ENCODE measurements around the gene SUMO4. TPM values are rescaled to one million over a fixed set of nuclear protein-coding genes. Genes with fewer than 3 reads are reported as not detected.

Gene SUMO4
- total RNA-seq, 4 donors from 2014 or later, result 1.5 to 28.1 (median 8.1) TPM

DNA sequence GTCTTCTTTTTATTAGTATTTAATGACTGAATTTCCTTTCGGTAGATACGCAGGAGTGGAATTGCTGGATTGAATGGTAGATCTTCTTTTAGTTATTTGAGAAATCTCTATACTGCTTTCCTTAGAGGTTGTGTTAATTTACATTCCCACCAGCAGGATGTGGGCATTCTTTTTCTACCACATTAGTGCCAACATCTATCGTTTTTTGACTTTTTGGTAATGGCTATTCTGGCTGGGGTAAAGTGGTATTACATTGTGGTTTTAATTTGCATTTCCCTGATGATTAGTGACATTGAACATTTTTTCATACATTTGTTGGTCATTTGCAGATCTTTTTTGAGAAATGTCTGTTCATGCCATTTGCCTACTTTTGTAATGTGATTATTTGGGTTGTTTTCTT, 37.1 kb downstream of the SUMO4 start:
- no peak for TF ChIP-seq POLR2AphosphoS5 (IDR thresholded peaks at IDR 0.05)
- no peak for TF ChIP-seq EP300 (IDR thresholded peaks at IDR 0.05; ENCODE audit: low read depth)
- TF ChIP-seq, protein P1, sequence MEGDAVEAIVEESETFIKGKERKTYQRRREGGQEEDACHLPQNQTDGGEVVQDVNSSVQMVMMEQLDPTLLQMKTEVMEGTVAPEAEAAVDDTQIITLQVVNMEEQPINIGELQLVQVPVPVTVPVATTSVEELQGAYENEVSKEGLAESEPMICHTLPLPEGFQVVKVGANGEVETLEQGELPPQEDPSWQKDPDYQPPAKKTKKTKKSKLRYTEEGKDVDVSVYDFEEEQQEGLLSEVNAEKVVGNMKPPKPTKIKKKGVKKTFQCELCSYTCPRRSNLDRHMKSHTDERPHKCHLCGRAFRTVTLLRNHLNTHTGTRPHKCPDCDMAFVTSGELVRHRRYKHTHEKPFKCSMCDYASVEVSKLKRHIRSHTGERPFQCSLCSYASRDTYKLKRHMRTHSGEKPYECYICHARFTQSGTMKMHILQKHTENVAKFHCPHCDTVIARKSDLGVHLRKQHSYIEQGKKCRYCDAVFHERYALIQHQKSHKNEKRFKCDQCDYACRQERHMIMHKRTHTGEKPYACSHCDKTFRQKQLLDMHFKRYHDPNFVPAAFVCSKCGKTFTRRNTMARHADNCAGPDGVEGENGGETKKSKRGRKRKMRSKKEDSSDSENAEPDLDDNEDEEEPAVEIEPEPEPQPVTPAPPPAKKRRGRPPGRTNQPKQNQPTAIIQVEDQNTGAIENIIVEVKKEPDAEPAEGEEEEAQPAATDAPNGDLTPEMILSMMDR (IDR thresholded peaks at IDR 0.05), result no peak
- no peak for TF ChIP-seq POLR2A (IDR thresholded peaks at IDR 0.05)
- Histone ChIP-seq H3K36me3 (no peaks in the 10 kb centered on the region), H3K27me3 (no peaks in the 10 kb centered on the region), H3K27ac (no peak overlapping the region), H3K4me3 (no peak overlapping the region), H3K9me3 (no peaks in the 10 kb centered on the region), H3K4me1 (peaks cover 0 to 20% (median 2%) of the 10 kb centered on the region in 4 donors)
- intact Hi-C loops (cut with DNase I; ENCODE audit: low total_unique reads) (no loop called here), in situ Hi-C loops (cut with MboI; ENCODE audit: low pct_ligation_motif_present in 1 of 4, low pct_unique_long_range_greater_than_20kb in 1 of 4, low sequenced_read_pairs in 3 of 4) (loop anchor here (5.0 to 25.0 kb wide), 5 partner anchors 78 to 875 kb away; no protein-coding TSS in a partner anchor)
- 77 to 83% methylated on average over 3 of the region's 3 CpGs for WGBS, 2 donors (ENCODE audit: low coverage in 1 of 2)
- no peak for DNase-seq

DNA sequence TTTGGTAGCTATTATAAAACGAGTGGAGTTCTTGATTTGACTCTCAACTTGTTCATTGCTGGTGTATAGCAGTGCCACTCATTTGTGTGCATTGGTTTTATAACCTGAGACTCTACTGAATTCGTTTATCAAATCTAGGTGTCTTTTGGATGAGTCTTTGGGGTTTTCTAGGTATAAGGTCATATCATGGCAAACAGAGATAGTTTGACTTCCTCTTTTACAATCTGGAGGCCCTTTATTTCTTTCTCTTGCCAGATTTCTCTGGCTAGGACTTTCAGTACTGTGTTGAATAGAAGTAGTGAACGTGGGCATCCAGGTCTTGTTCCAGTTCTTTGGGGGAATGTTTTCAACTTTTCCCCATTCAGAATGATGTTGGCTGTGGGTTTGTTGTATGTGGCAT, 38.8 kb downstream of the SUMO4 start:
- H3K4me3 ChIP-seq, result no peak overlapping the region
- H3K36me3 ChIP-seq, result no peaks in the 10 kb centered on the region
- no peaks in the 10 kb centered on the region for H3K9me3 ChIP-seq
- intact Hi-C loops (cut with DNase I; ENCODE audit: low total_unique reads), result no loop called here
- WGBS, 2 donors (ENCODE audit: low coverage in 1 of 2), result 69 to 71% methylated on average over 3 of the region's 3 CpGs
- no peak overlapping the region for H3K27ac ChIP-seq
- in situ Hi-C loops (cut with MboI; ENCODE audit: low pct_ligation_motif_present in 1 of 4, low pct_unique_long_range_greater_than_20kb in 1 of 4, low sequenced_read_pairs in 3 of 4), result loop anchor here (5.0 to 25.0 kb wide), 5 partner anchors 76 to 877 kb away; no protein-coding TSS in a partner anchor
- no peak for TF ChIP-seq POLR2AphosphoS5 (IDR thresholded peaks at IDR 0.05)
- no peak for DNase-seq
- H3K4me1 ChIP-seq, result peaks cover 0 to 15% (median 2%) of the 10 kb centered on the region in 4 donors
- no peaks in the 10 kb centered on the region for H3K27me3 ChIP-seq

DNA sequence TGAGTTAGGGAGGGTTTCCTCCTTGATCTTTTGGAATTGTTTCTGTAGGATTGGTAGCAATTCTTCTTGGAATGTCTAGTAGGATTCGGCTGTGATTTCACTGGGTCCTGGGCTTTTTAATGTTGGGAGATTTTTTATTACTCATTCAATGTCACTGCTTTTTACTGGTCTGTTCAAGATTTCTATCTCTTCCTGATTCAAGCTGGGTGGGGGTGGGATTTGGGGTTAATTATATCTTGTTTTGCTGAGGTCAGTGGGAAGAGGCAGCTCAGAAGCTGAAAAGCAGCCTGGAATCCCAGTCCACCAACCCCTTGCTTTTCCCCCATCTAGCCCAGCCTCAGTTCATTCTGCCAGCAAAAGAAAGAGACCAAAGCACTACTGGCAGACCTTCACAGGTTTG, 39.6 kb downstream of the SUMO4 start:
- no peak for TF ChIP-seq POLR2A (IDR thresholded peaks at IDR 0.05)
- TF ChIP-seq POLR2AphosphoS5 (IDR thresholded peaks at IDR 0.05), result no peak
- TF ChIP-seq EP300 (IDR thresholded peaks at IDR 0.05; ENCODE audit: low read depth), result no peak
- TF ChIP-seq, protein P1 (IDR thresholded peaks at IDR 0.05), result no peak
- DNase-seq, result no peak
- Histone ChIP-seq H3K27me3 (no peaks in the 10 kb centered on the region), H3K4me3 (no peak overlapping the region), H3K36me3 (no peaks in the 10 kb centered on the region), H3K27ac (no peak overlapping the region), H3K9me3 (no peaks in the 10 kb centered on the region), H3K4me1 (peaks cover 0 to 9% (median 2%) of the 10 kb centered on the region in 4 donors)
- intact Hi-C loops (cut with DNase I; ENCODE audit: low total_unique reads) (no loop called here), in situ Hi-C loops (cut with MboI; ENCODE audit: low pct_ligation_motif_present in 1 of 4, low pct_unique_long_range_greater_than_20kb in 1 of 4, low sequenced_read_pairs in 3 of 4) (loop anchor here (5.0 to 25.0 kb wide), 5 partner anchors 75 to 877 kb away; no protein-coding TSS in a partner anchor)
- 96 to 100% methylated on average over 1 of the region's 1 CpG for WGBS, 2 donors (ENCODE audit: low coverage in 1 of 2)

DNA sequence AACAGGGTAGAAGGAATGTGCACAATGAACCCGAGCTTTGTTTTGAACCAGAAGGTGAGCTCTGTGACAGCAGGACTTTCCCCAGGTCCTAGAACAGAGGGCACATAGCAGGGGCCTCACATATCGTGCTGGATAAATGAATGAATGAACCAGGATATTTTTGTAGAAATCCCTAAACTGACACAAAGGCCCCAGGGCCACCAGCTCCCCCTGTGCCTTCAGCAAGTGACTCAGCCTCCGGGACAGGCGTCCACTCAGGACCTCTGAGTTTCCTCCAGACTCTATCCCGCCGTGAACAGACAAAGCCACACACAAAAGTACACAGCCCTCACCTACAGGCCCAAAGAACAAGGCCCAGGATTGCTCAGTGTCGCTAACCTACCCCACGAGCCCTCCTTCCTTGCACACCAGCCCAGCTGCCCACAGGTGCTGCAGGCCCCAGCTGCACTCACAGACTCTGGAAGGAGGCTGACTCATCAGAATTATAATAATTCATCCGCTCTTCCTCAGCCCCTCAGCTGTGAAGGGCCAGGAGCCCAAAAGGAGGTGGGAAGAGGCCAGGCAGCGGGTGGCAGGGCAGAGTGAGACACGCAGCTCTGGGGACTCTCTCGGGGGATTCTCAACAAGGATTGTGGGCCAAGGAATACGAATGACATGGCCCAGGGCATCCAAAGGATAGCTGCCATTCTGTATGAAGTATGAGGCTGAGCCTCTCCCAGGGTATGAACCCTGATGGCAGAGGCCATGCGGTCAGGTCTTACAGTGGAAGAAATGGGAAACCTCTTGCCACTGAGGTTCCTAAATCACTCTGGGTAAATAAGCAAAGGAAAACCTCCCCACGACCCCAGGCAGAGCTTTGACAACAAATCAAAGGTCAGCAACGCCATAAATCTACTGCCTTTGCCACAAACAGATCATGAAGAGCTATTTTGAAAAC, 40.9 kb downstream of the SUMO4 start:
- no peaks in the 10 kb centered on the region for H3K36me3 ChIP-seq
- WGBS, 2 donors (ENCODE audit: low coverage in 1 of 2), result 62 to 79% methylated on average over 4 to 16 of the region's 16 CpGs
- H3K4me1 ChIP-seq, result peaks cover 0 to 9% (median 2%) of the 10 kb centered on the region in 4 donors
- no peak overlapping the region for H3K27ac ChIP-seq
- in situ Hi-C loops (cut with MboI; ENCODE audit: low pct_ligation_motif_present in 1 of 4, low pct_unique_long_range_greater_than_20kb in 1 of 4, low sequenced_read_pairs in 3 of 4), result loop anchor here in 2 of 4 donors (25.0 kb wide), 2 partner anchors 254 to 879 kb away; no protein-coding TSS in a partner anchor
- DNase-seq, result no peak
- intact Hi-C loops (cut with DNase I; ENCODE audit: low total_unique reads), result no loop called here
- H3K4me3 ChIP-seq, result no peak overlapping the region
- no peak for TF ChIP-seq POLR2A (IDR thresholded peaks at IDR 0.05)
- no peak for TF ChIP-seq POLR2AphosphoS5 (IDR thresholded peaks at IDR 0.05)
- TF ChIP-seq EP300 (IDR thresholded peaks at IDR 0.05; ENCODE audit: low read depth), result no peak
- TF ChIP-seq, protein P1 (IDR thresholded peaks at IDR 0.05), result no peak
- no peaks in the 10 kb centered on the region for H3K9me3 ChIP-seq
- no peaks in the 10 kb centered on the region for H3K27me3 ChIP-seq

Data from transverse colon (tissue), 4 donors.